Gastroesophageal sphincter (tissue), 3 donors: Measurements from ENCODE around the gene FREY1.
"Not testable (repeated sequence)": the region's sequence is repeated elsewhere in the genome, so short reads cannot be mapped to it uniquely, and the experiment has no call there.

Source experiments
- CTCF ChIP-seq, 4 experiments: fragments of 200-600 bp in 2 of 4; fragments of 450-650 bp in 2 of 4; sonication (generic) in 1 of 4; IDR thresholded peaks; one replicate each; pipeline ENCODE4 v1.5.1; 2017 to 2019; ENCODE audit warnings: antibody characterized with exemption in 4 of 4, mild to moderate bottlenecking in 2 of 4, moderate library complexity in 2 of 4
- POLR2A ChIP-seq, 2 donors: fragments of 450-650 bp; IDR thresholded peaks; one replicate each; pipeline ENCODE4 v1.6.1; 2017; ENCODE audit warnings: antibody characterized with exemption in 2 of 2, mild to moderate bottlenecking in 2 of 2, moderate library complexity in 1 of 2

DNA sequence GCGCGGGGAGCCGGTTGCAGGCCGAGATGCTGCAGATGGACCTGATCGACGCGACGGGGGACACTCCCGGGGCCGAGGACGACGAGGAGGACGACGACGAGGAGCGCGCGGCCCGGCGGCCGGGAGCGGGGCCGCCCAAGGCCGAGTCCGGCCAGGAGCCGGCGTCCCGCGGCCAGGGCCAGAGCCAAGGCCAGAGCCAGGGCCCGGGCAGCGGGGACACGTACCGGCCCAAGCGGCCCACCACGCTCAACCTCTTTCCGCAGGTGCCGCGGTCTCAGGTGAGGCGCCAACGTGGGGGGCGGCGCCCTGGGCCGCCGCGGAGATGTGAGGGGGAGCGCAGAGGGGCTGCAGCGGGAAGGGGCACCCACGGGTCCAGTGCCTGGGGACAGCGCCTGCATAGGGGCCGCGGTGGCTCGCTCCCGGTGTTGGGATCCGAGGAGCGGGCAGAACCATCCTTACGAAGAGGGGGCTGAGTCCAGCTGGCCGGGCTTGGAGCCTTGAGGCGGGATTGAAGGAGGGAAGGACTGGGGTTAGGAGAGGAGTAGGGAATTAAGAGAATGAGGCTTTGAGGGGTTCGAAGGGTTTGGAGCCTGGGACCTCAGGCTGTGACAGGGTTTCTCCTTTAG lies 6.8 kb downstream of the FREY1 start:
- not testable (repeated sequence) for TF ChIP-seq CTCF (IDR thresholded peaks at IDR 0.05)
- peak; percentile 9 to 34 for TF ChIP-seq POLR2A (IDR thresholded peaks at IDR 0.05)
